Type B pancreatic cell (in vitro differentiated cells): ENCODE data around the gene GSC. TPM values are rescaled to one million over a fixed set of nuclear protein-coding genes. Genes with fewer than 3 reads are reported as not detected.

ENCODE experiments used
- DNase-seq: peaks from one replicate; pipeline ENCODE4 v3.0.0; 2021; ENCODE audit warnings: mixed read lengths; ENCODE audit not compliant: unreplicated experiment; ENCODE audit errors: extremely low spot score
- H3K27ac Mint-ChIP-seq: 2 replicates; pipeline ENCODE4 v1.8.0; 2021; ENCODE audit warnings: mild to moderate bottlenecking, mixed read lengths
- H3K27me3 Mint-ChIP-seq: 2 replicates; pipeline ENCODE4 v1.8.0; 2021; ENCODE audit warnings: mixed read lengths
- H3K36me3 Mint-ChIP-seq: 2 replicates; pipeline ENCODE4 v1.8.0; 2021; ENCODE audit warnings: mixed read lengths
- H3K4me1 Mint-ChIP-seq: one replicate; pipeline ENCODE4 v1.8.0; 2021; ENCODE audit warnings: mixed read lengths; ENCODE audit not compliant: unreplicated experiment
- H3K4me3 Mint-ChIP-seq: 2 replicates; pipeline ENCODE4 v1.8.0; 2021; ENCODE audit warnings: mild to moderate bottlenecking, mixed read lengths
- H3K9me3 Mint-ChIP-seq: 2 replicates; pipeline ENCODE4 v1.8.0; 2021; ENCODE audit warnings: mixed read lengths
- total RNA-seq: library from RNA; stranded (reverse); gene quantifications from 2 replicates; pipeline ENCODE4 v1.2.1, GENCODE V29; 2021; ENCODE audit warnings: low replicate concordance
- TF ChIP-seq, protein P1 (sequence below): fragments of 200-600 bp; sonication (generic); conservative IDR thresholded peaks from 2 replicates; pipeline ENCODE4 v1.5.0; 2021; ENCODE audit warnings: antibody characterized with exemption, mild to moderate bottlenecking

GSC gene
- total RNA-seq, 1 donor from 2014 or later = 16.2 TPM

DNA sequence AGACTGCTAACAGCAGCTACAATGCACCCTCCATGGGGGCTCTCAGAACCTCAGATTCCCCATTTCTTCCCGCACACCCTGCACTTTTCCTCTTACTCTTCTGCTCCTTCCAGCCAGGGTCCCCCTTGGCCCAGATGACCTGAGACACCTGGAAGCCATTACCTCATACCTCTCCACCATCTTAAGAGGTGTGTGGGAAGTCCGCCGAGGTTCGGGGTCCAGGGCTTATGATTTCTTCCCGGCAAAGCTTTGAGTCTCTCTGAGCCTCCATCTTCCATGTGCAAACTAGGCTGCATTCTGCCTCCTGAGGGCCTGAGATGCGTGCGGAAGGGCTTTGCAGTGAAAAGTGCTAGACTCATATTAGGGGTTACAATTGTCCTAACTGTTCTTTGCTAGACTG lies 5.3 kb downstream of the GSC start:
- TF ChIP-seq, protein P1, sequence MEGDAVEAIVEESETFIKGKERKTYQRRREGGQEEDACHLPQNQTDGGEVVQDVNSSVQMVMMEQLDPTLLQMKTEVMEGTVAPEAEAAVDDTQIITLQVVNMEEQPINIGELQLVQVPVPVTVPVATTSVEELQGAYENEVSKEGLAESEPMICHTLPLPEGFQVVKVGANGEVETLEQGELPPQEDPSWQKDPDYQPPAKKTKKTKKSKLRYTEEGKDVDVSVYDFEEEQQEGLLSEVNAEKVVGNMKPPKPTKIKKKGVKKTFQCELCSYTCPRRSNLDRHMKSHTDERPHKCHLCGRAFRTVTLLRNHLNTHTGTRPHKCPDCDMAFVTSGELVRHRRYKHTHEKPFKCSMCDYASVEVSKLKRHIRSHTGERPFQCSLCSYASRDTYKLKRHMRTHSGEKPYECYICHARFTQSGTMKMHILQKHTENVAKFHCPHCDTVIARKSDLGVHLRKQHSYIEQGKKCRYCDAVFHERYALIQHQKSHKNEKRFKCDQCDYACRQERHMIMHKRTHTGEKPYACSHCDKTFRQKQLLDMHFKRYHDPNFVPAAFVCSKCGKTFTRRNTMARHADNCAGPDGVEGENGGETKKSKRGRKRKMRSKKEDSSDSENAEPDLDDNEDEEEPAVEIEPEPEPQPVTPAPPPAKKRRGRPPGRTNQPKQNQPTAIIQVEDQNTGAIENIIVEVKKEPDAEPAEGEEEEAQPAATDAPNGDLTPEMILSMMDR = no peak
- Mint-ChIP-seq H3K4me3 (peak overlapping the region; percentile 40), H3K9me3 (no peaks in the 10 kb centered on the region), H3K27ac (no peak overlapping the region), H3K4me1 (peaks cover 21% of the 10 kb centered on the region), H3K36me3 (peaks cover 8% of the 10 kb centered on the region), H3K27me3 (peaks cover 87% of the 10 kb centered on the region)
- DNase-seq = no peak

DNA sequence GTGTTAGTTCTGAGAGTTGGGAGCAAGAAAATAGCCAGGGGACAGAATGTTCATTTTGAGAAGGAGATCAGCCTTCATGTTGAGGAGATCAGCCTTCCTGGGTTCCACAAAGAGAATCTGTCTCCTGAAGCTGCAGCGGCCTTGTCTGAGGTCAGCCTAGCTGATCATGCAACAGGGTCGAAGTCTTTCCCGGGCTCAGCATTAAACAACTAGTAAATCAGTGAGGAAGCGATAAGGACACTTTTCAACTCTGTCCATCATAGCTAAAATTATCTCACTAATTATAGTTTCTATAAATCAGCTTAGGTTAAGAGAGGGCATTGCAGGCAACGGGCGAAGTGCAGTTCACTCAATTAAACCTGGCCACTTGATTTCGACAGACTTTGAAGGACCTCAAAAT lies 7.5 kb downstream of the GSC start:
- H3K4me1 Mint-ChIP-seq = peaks cover 17% of the 10 kb centered on the region
- no peaks in the 10 kb centered on the region for H3K9me3 Mint-ChIP-seq
- H3K36me3 Mint-ChIP-seq = peaks cover 8% of the 10 kb centered on the region
- no peak overlapping the region for H3K4me3 Mint-ChIP-seq
- no peak for DNase-seq
- TF ChIP-seq, protein P1 = no peak
- no peak overlapping the region for H3K27ac Mint-ChIP-seq
- H3K27me3 Mint-ChIP-seq = peaks cover 80% of the 10 kb centered on the region

DNA sequence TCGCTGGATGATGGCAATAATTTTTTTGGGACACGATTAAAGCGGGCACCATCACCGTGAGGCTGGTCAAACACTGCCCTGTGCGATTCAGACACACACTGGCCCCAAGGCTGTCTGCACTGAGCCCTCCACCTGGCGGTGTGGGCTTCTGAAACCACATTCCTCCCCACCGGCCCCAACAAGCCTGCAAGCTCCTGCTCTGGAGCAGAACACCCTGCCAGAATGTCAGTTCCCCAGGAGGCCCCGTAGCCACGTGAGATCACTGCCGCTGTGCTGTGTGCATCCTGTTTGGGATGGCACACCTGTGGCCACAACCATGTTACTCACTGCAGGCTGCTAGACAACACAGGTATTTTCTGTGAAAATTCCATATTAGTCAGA lies 7.9 kb downstream of the GSC start:
- no peak overlapping the region for H3K27ac Mint-ChIP-seq
- H3K4me1 Mint-ChIP-seq = peaks cover 17% of the 10 kb centered on the region
- H3K27me3 Mint-ChIP-seq = peaks cover 76% of the 10 kb centered on the region
- DNase-seq = no peak
- H3K4me3 Mint-ChIP-seq = no peak overlapping the region
- H3K9me3 Mint-ChIP-seq = no peaks in the 10 kb centered on the region
- H3K36me3 Mint-ChIP-seq = peaks cover 7% of the 10 kb centered on the region
- TF ChIP-seq, protein P1 = no peak

DNA sequence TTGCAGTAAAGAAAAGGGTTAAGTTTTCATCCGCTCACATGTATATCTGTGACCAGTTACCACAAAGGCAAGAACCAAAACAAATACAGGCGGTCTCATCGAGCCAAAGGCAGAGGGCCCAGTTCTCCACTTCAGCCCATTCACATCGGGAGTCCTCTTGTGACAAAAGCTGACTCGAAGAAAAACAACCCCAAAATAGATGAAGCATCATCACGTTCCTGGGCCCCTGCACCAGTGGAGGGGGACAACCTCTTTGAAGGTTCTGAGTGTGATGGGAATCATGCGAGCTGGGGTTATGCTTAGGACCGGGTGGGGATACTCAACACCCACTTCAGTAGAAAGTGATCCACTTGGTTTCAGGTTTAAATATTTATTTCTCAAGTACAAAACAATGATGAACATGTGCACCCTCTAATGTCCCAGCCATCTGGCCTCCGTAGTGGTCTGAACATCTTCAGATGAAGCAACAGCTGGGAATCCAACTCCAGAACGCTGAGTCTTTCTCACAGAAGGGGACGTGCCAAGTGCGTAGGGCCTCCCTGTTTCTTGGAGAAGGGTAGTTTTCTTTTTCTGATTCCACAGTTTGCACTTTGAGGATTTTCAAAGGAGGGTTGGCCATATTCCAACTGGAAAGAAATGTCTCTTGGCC lies 8.4 kb downstream of the GSC start:
- Mint-ChIP-seq H3K36me3 (peaks cover 5% of the 10 kb centered on the region), H3K27ac (no peak overlapping the region), H3K9me3 (no peaks in the 10 kb centered on the region), H3K27me3 (peaks cover 73% of the 10 kb centered on the region), H3K4me1 (peaks cover 21% of the 10 kb centered on the region), H3K4me3 (no peak overlapping the region)
- TF ChIP-seq, protein P1 = no peak
- DNase-seq = no peak

DNA sequence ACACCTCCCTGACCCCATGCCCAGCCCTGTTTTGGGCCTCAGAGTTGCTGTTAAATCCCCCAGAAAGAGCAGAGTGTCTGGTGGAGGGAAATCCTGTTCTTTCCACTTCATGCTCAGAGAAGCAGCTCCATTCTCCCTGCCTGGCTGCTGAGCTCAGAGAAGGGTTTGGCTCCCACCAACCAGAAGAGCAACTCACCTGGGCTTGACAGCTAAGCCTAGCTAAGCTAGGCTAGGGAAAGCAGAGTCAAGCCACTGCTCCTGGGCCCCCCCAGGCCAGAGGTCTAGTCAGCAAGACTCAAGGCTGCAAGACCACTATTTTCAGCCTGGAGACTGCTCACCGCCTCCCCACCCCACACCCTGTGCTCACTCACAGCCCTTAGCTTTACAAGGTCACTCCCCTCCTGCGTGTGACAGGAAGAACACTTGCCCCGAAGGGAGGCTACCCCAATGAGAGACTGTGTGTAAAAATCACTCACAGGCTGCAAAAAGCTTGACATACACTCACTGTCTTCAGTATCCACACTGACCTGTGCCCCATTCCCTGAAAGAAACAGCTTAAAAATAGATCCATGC lies 13.5 kb downstream of the GSC start:
- Mint-ChIP-seq H3K36me3 (no peaks in the 10 kb centered on the region), H3K27me3 (peaks cover 36% of the 10 kb centered on the region), H3K9me3 (no peaks in the 10 kb centered on the region), H3K4me1 (peaks cover 19% of the 10 kb centered on the region), H3K4me3 (no peak overlapping the region), H3K27ac (no peak overlapping the region)
- TF ChIP-seq, protein P1 = no peak
- no peak for DNase-seq
